Measurements from ENCODE around the gene MRRF.
A peak's percentile ranks its signal among the peaks of the same experiment; 100 is the strongest.
"Not testable (repeated sequence)": the region's sequence is repeated elsewhere in the genome, so short reads cannot be mapped to it uniquely, and the experiment has no call there.

The MRRF gene

GRCh38 chr9:122363131-122363530, 98.4 kb downstream of the MRRF start:
- DNase-seq, result not testable (repeated sequence)

GRCh38 chr9:122364117-122364782, 99.6 kb downstream of the MRRF start:
- no peak for DNase-seq

GRCh38 chr9:122364783-122365150, 100.1 kb downstream of the MRRF start:
- no peak for DNase-seq

GRCh38 chr9:122366074-122366660, 101.5 kb downstream of the MRRF start:
- DNase-seq, result no peak

GRCh38 chr9:122367065-122367464, 102.4 kb downstream of the MRRF start:
- no peak for DNase-seq

- DNase-seq, result no peak
Observed at GRCh38 chr9:122367774-122368460, 103.2 kb downstream of the MRRF start.

- DNase-seq, result no peak
Observed at GRCh38 chr9:122368642-122369041, 104.0 kb downstream of the MRRF start.

GRCh38 chr9:122370303-122370702, 105.6 kb downstream of the MRRF start:
- no peak for DNase-seq

- DNase-seq, result no peak
Observed at GRCh38 chr9:122370869-122371755, 106.4 kb downstream of the MRRF start, which contains the start of gene PTGS1. Gene PTGS1 (plus strand): TSS chr9:122371024. CDS start chr9:122371085, 61 bp downstream.

- DNase-seq, result no peak
Observed at GRCh38 chr9:122371846-122372245, 107.2 kb downstream of the MRRF start.

- no peak for DNase-seq
Observed at GRCh38 chr9:122372856-122373845, 108.5 kb downstream of the MRRF start.

- DNase-seq, result peak; percentile 65
Observed at GRCh38 chr9:122374885-122375420, 110.3 kb downstream of the MRRF start.

GRCh38 chr9:122376796-122377195, 112.1 kb downstream of the MRRF start:
- no peak for DNase-seq

- DNase-seq, result no peak
Observed at GRCh38 chr9:122377241-122378164, 112.8 kb downstream of the MRRF start.

GRCh38 chr9:122378236-122378635, 113.6 kb downstream of the MRRF start:
- DNase-seq, result no peak

GRCh38 chr9:122379340-122379739, 114.7 kb downstream of the MRRF start:
- no peak for DNase-seq

GRCh38 chr9:122380293-122380692, 115.6 kb downstream of the MRRF start:
- no peak for DNase-seq
